BE2C (cell line): ENCODE data around the gene DUS2.
"Not testable (repeated sequence)": the region's sequence is repeated elsewhere in the genome, so short reads cannot be mapped to it uniquely, and the experiment has no call there.

Experiments used
- DNase-seq: peaks from one replicate; pipeline ENCODE4 v3.0.0-alpha.2; 2020
- H3K27me3 ChIP-seq: fragments of 250-450 bp; sonication (Bioruptor Pico); 2 replicates; pipeline ENCODE4 v1.5.1; 2020; ENCODE audit warnings: mild to moderate bottlenecking
- H3K36me3 ChIP-seq: fragments of 250-450 bp; sonication (Bioruptor Pico); 2 replicates; pipeline ENCODE4 v1.5.1; 2020; ENCODE audit warnings: mild to moderate bottlenecking
- H3K4me1 ChIP-seq: fragments of 250-450 bp; sonication (Bioruptor Pico); 2 replicates; pipeline ENCODE4 v1.5.1; 2020
- H3K4me3 ChIP-seq: 2 replicates; pipeline ENCODE4 v1.5.1; 2011; ENCODE audit warnings: low read depth, low read length
- H3K9me3 ChIP-seq: fragments of 250-450 bp; sonication (Bioruptor Pico); 2 replicates; pipeline ENCODE4 v1.5.1; 2020
- TF ChIP-seq, protein P1 (sequence below): IDR thresholded peaks from 2 replicates; pipeline ENCODE4 v1.5.1; 2012; ENCODE audit warnings: mild to moderate bottlenecking, low read depth, low read length

Gene DUS2

DNA sequence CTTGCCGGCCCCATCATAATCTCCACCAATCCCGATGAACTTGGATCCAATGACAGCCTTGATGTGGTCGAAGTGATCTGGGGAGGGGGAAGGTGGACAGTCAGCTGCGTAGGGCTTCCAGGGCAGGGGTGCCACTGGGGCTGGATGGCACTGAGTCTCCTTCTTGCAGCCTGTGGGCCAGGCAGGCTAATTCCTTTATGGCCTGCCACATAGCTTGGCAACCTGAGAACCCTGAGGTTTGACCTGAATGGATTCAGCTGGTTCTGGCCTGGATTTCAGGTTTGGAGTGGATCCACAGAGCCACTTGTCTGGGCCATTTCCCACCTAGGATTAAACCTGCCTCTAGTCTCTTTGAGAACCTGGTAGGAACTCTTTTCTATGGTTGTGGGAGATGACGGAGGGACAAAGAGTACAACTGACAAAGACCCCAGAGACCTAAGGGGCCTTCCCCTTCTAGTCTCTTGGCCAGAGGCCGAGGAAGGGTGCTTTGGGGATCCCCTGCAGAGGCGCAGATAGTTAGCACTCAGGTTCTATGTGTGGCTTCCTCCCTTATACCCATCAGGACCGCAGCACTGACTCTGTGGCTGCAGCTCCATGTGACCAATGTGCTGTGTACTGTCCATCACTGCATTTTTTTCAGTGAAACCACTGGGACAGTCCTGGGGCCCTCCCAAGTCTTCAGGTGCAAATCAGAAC lies 33.6 kb upstream of the DUS2 start:
- H3K4me1 ChIP-seq, result no peaks in the 10 kb centered on the region
- no peaks in the 10 kb centered on the region for H3K9me3 ChIP-seq
- no peaks in the 10 kb centered on the region for H3K36me3 ChIP-seq
- no peak overlapping the region for H3K4me3 ChIP-seq
- DNase-seq, result no peak
- TF ChIP-seq, protein P1, sequence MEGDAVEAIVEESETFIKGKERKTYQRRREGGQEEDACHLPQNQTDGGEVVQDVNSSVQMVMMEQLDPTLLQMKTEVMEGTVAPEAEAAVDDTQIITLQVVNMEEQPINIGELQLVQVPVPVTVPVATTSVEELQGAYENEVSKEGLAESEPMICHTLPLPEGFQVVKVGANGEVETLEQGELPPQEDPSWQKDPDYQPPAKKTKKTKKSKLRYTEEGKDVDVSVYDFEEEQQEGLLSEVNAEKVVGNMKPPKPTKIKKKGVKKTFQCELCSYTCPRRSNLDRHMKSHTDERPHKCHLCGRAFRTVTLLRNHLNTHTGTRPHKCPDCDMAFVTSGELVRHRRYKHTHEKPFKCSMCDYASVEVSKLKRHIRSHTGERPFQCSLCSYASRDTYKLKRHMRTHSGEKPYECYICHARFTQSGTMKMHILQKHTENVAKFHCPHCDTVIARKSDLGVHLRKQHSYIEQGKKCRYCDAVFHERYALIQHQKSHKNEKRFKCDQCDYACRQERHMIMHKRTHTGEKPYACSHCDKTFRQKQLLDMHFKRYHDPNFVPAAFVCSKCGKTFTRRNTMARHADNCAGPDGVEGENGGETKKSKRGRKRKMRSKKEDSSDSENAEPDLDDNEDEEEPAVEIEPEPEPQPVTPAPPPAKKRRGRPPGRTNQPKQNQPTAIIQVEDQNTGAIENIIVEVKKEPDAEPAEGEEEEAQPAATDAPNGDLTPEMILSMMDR, result no peak
- H3K27me3 ChIP-seq, result no peaks in the 10 kb centered on the region

DNA sequence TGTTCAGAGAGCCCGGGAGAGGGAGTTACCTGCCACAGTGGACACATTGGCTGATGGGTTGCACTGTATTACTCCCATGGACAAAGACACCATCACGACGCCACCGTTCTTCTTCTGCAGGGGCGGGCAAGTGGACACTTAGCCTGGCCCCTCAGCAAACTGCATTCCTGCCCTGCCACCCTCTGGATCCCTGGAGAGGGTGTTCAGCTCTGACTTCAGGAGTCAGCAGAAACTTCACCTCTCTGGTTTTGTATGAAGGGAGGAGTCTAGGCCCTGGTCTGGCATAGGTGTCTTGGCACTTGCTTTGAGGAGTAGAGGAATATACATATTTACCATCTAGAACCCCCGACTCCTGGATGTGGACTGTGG lies 33.1 kb upstream of the DUS2 start:
- DNase-seq, result no peak
- no peaks in the 10 kb centered on the region for H3K4me1 ChIP-seq
- H3K36me3 ChIP-seq, result no peaks in the 10 kb centered on the region
- no peak overlapping the region for H3K4me3 ChIP-seq
- H3K27me3 ChIP-seq, result no peaks in the 10 kb centered on the region
- H3K9me3 ChIP-seq, result no peaks in the 10 kb centered on the region
- TF ChIP-seq, protein P1, result no peak

DNA sequence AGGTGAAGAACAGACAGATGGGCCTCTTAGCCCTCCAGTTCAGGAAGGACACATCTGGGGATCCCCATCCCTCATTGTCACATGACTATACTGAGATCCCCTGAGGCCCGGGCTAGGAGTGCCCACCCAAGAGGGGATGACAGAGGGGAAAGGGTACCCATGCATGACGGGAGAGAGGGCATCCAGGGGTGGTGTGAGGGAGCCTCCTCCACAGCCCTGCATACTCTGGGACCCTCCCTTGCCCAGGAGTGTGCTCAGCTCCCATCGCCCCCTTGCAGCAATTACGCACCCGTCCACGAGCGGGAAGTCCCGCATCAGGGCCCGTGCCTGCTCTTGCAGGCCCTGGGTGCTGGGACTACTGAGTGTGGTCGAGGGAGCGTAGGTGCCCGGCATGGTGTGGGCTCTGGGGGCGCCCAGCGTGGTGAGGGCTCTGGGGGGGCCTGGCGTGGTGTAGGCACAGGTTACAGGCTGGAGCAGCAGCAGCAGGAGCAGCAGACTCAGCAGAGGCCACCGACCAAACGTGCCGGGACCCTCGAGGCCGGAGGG lies 30.4 kb upstream of the DUS2 start:
- H3K4me3 ChIP-seq, result no peak overlapping the region
- no peak for DNase-seq
- H3K4me1 ChIP-seq, result no peaks in the 10 kb centered on the region
- no peaks in the 10 kb centered on the region for H3K27me3 ChIP-seq
- no peaks in the 10 kb centered on the region for H3K36me3 ChIP-seq
- H3K9me3 ChIP-seq, result no peaks in the 10 kb centered on the region
- TF ChIP-seq, protein P1, result no peak

DNA sequence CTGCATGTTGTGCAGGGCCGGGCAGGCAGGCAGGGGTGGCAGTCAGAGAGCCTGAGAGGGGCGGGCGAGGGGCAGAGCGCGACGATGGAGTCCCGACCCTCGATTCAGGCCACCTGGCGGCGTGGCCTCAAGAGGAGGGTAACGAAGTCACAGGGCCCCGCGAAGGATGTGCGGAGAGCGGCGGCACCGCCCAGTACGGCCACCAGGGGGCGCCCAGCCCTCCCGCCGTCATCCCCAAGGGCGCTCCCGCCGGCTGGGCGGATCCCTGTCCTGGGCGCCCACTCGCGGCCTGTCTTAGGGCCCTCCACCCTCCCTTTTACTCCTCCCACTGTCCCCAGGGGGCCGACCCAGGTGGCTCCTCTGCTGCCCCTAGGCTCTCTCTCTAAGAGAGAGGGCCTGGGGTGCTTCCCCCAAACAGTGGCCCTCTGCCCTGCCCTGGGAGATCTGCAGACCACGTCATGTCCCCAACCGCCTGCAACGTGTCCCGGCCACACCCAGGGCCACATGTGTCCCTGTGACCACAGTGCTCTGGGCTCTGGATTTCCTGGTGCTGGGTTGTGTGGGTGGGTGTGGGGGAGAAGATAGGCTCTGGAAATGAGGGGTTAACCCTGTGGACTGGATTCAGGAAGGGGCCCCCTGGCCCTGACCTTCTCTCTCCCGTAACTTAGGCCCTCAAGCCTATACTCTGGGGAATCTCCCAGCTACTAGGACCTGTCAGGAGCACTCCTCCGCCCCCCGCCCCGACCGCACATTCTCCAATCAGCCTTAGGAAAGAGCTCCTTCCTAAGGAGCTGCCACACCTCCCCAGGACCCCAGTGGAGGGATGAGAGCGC lies 29.7 kb upstream of the DUS2 start:
- Histone ChIP-seq H3K27me3 (no peaks in the 10 kb centered on the region), H3K4me3 (no peak overlapping the region; the same call in 1 of the 2 replicates), H3K36me3 (no peaks in the 10 kb centered on the region), H3K9me3 (no peaks in the 10 kb centered on the region), H3K4me1 (no peaks in the 10 kb centered on the region)
- TF ChIP-seq, protein P1, result peak; percentile 88
- peak; percentile 83 for DNase-seq

DNA sequence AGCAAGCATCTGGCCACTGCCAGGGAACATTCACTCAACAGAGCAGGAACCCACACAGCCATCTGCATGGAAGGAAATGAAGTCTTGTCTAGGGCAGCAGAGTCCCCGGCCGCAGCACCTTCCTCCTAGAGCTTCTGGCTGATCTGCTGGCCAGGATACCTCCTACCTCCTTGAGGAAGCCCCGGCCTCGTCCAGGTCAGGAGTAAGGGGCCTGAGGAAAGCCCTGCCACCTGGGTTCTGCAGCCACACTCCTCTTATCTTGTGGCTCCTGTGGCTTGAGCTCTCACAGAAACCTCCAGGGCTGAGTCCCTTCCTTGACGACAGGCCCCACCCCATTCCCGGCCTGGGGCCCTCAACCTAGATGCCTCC lies 29.1 kb upstream of the DUS2 start:
- not testable (repeated sequence) for DNase-seq, H3K4me3 ChIP-seq, H3K36me3 ChIP-seq, H3K9me3 ChIP-seq, H3K27me3 ChIP-seq, H3K4me1 ChIP-seq

GRCh38 chr16:67995423-67995822 lies 27.7 kb upstream of the DUS2 start:
- H3K4me3 ChIP-seq, result no peak overlapping the region
- TF ChIP-seq, protein P1, result no peak
- H3K9me3 ChIP-seq, result no peaks in the 10 kb centered on the region; the same call in 1 of the 2 replicates
- no peaks in the 10 kb centered on the region for H3K27me3 ChIP-seq
- no peak for DNase-seq
- no peaks in the 10 kb centered on the region for H3K36me3 ChIP-seq
- H3K4me1 ChIP-seq, result no peaks in the 10 kb centered on the region
